HG02840 (cell line): Measurements from ENCODE around the gene CNIH4.
"Not testable (repeated sequence)": the region's sequence is repeated elsewhere in the genome, so short reads cannot be mapped to it uniquely, and the experiment has no call there.

Experiments used
- ATAC-seq: cut with Tn5 transposase; IDR thresholded peaks from one replicate; pipeline ENCODE4 v1.9.1; 2021; ENCODE audit warnings: mild to moderate bottlenecking, moderate library complexity, moderate number of reproducible peaks; ENCODE audit not compliant: unreplicated experiment, low FRiP score

Gene CNIH4

GRCh38 chr1:224392411-224393249 is 36.0 kb downstream of the CNIH4 start:
- ATAC-seq: no peak

DNA sequence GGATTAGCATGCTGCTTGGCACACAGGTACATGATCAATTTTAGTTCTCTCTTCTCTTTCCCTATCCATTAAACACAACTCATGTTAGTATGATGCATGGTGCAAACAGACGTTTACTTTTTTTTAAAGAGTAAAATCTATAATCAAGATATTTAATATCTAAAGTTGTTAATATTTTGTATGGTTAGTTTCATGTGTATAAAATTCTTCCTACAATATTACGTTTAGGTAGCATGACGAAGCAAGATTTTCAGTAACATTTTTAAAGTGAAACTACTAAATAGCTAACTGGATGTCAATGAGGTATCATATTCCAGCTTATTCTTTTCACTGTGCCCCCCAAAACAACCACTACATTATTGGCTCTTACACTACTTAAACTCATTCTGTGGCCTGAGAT is 36.6 kb downstream of the CNIH4 start:
- no peak for ATAC-seq

GRCh38 chr1:224399887-224400286 is 43.2 kb downstream of the CNIH4 start:
- no peak for ATAC-seq

DNA sequence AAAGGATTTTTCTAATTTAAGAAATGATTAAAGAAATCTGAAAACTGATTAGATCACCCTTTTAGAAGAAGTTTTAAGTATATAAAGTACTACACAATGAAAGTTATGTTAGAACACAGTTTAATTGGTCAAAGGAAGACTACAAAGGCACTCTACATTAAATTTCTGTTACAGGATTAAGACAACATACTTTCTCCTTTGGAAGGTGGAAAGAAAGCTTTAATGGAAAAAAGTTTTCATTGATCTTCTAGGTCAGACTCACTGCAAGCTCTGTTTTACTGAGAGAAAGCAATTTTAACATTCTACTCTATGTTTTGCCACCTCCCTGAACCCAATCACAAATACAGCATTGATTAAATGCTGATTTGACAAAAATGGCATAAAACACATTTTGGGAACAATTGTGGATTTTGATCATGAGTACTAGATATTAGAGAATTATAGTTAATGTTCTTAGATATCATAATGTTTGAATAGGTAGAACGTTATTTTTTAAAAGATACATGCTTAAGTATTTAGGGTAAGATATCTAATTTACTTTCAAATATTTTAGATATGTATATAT is 45.9 kb downstream of the CNIH4 start:
- ATAC-seq: no peak

DNA sequence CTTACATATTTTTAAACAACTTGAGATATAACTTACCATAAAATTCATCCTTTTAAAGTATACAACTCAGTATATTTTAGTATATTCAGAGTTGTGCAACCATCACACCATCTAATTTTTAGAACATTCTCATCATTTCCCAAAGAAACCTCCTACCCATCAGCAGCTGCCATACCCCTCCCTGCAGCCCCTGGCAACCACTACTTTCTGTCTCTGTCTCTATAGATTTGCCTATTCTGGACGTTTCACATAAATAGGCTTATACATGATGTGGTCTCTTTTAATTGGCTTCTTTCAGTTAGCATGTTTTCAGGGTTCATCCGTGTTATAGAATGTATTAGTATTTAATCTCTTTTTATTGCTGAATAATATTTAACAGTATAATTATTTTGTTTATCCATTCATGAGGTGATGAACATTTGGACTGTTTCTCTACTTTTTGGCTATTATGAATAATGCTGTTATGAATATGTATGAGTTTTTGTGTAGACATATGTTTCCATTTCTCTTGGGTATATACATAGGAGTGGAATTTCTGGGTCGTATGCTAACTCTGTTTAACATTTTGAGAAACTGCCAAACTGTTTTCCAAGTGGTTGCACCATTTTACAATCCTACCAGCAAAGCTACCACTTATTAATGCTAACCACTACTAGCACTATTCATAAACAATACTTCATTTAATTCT is 48.4 kb downstream of the CNIH4 start:
- ATAC-seq: no peak

GRCh38 chr1:224405604-224405970 is 48.9 kb downstream of the CNIH4 start:
- no peak for ATAC-seq

GRCh38 chr1:224406216-224406615 is 49.5 kb downstream of the CNIH4 start:
- no peak for ATAC-seq

DNA sequence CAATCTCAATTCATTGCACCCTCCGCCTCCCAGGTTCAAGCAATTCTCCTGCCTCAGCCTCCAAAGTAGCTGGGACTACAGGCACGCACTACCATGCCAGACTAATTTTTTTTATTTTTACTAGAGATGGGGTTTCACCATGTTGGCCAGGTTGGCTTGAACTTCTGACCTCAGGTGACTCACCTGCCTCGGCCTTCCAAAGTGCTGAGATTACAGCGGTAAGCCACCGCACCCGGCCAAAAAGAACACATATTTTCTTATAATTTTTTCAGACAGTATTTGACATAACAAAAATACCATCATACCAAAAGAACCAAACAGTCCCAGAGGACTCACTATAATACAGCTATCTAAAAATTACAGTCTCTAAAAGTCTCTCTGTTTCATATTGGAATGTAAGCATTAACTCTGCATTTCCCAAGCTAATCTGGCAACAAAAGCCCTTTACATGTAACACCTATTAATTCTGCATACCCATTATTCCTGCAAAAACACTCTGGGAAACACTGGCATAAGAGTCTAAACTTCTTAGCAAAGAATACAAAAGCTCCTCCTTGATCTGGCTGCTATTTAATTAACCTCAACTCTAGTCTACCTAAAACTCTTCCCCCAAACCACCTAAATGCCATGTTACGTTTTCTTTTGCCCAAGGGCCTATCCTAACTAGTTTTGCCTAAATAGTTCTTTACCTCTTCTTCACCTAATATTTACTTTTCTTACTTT is 51.1 kb downstream of the CNIH4 start:
- no peak for ATAC-seq

- no peak for ATAC-seq
These were observed 51.6 kb downstream of the CNIH4 start for GRCh38 chr1:224408294-224408590.

DNA sequence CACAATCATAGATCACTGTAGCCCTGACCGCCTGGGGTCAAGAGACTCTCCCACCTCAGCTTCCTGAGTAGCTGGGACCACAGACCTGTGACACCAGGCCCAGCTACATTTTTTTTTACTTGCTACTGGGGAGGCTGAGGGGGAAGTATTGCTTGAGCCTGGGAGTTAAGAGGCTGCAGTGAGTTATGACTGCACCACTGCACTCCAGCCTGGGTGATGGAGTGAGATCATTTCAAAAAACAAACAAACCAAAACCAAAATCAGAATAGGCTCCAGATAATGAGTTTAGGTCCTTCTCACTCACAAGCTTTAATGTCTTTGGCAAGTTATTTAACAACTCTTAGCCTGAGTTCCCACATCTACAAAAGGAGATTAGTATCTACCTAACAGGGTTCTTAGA is 55.1 kb downstream of the CNIH4 start:
- ATAC-seq: no peak

GRCh38 chr1:224420106-224420505 is 63.4 kb downstream of the CNIH4 start:
- ATAC-seq: no peak

GRCh38 chr1:224425279-224425884 is 68.7 kb downstream of the CNIH4 start:
- no peak for ATAC-seq

GRCh38 chr1:224426869-224427268 is 70.2 kb downstream of the CNIH4 start:
- ATAC-seq: not testable (repeated sequence)

GRCh38 chr1:224427346-224427745 is 70.7 kb downstream of the CNIH4 start:
- ATAC-seq: no peak

- not testable (repeated sequence) for ATAC-seq
These were observed 72.0 kb downstream of the CNIH4 start for GRCh38 chr1:224428713-224429112.
